ENCODE measurements around the gene NHEJ1. TPM values are rescaled to one million over a fixed set of nuclear protein-coding genes. Genes with fewer than 3 reads are reported as not detected.

The NHEJ1 gene
- total and polyA plus RNA-seq, 2 of the 13 experiments (the other 11 are each of a cell fraction or from before 2014, with no cell fraction given): 30.0 to 30.7 TPM

DNA sequence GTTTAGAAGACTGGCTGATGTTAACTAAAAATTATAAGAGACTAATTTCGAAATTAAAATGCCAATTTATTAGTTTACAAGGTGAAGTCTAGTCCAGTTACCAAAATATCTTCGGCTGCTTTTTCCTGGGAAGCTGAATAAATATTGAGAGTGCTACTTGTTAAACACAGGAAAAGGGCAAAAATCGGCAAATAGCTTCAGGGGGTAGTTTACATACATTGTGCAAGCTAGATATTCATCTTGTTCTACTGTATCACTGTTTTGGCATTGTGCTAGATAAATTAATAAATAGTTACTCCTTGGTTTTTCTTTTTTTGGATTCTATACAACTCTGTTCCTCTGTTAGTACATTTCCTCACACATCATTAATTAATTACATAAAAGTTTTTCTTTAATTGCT is 29.3 kb downstream of the NHEJ1 start (continued):
- TF ChIP-seq, protein P1, sequence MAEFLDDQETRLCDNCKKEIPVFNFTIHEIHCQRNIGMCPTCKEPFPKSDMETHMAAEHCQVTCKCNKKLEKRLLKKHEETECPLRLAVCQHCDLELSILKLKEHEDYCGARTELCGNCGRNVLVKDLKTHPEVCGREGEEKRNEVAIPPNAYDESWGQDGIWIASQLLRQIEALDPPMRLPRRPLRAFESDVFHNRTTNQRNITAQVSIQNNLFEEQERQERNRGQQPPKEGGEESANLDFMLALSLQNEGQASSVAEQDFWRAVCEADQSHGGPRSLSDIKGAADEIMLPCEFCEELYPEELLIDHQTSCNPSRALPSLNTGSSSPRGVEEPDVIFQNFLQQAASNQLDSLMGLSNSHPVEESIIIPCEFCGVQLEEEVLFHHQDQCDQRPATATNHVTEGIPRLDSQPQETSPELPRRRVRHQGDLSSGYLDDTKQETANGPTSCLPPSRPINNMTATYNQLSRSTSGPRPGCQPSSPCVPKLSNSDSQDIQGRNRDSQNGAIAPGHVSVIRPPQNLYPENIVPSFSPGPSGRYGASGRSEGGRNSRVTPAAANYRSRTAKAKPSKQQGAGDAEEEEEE (CRISPR knock-in tag; IDR thresholded peaks at IDR 0.05; ENCODE audit: borderline replicate concordance): no peak
- TF ChIP-seq, protein P2, sequence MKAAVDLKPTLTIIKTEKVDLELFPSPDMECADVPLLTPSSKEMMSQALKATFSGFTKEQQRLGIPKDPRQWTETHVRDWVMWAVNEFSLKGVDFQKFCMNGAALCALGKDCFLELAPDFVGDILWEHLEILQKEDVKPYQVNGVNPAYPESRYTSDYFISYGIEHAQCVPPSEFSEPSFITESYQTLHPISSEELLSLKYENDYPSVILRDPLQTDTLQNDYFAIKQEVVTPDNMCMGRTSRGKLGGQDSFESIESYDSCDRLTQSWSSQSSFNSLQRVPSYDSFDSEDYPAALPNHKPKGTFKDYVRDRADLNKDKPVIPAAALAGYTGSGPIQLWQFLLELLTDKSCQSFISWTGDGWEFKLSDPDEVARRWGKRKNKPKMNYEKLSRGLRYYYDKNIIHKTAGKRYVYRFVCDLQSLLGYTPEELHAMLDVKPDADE (CRISPR knock-in tag; IDR thresholded peaks at IDR 0.05): no peak
- TF ChIP-seq, protein P3, sequence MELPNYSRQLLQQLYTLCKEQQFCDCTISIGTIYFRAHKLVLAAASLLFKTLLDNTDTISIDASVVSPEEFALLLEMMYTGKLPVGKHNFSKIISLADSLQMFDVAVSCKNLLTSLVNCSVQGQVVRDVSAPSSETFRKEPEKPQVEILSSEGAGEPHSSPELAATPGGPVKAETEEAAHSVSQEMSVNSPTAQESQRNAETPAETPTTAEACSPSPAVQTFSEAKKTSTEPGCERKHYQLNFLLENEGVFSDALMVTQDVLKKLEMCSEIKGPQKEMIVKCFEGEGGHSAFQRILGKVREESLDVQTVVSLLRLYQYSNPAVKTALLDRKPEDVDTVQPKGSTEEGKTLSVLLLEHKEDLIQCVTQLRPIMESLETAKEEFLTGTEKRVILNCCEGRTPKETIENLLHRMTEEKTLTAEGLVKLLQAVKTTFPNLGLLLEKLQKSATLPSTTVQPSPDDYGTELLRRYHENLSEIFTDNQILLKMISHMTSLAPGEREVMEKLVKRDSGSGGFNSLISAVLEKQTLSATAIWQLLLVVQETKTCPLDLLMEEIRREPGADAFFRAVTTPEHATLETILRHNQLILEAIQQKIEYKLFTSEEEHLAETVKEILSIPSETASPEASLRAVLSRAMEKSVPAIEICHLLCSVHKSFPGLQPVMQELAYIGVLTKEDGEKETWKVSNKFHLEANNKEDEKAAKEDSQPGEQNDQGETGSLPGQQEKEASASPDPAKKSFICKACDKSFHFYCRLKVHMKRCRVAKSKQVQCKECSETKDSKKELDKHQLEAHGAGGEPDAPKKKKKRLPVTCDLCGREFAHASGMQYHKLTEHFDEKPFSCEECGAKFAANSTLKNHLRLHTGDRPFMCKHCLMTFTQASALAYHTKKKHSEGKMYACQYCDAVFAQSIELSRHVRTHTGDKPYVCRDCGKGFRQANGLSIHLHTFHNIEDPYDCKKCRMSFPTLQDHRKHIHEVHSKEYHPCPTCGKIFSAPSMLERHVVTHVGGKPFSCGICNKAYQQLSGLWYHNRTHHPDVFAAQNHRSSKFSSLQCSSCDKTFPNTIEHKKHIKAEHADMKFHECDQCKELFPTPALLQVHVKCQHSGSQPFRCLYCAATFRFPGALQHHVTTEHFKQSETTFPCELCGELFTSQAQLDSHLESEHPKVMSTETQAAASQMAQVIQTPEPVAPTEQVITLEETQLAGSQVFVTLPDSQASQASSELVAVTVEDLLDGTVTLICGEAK (IDR thresholded peaks at IDR 0.05): no peak
- TF ChIP-seq, protein P3 (CRISPR knock-in tag; IDR thresholded peaks at IDR 0.05): no peak
- no peak for TF ChIP-seq HNRNPLL (IDR thresholded peaks at IDR 0.05; ENCODE audit: low read depth, low read length, poor library complexity, severe bottlenecking)
- TF ChIP-seq FOXJ3 (CRISPR knock-in tag; IDR thresholded peaks at IDR 0.05; ENCODE audit: borderline replicate concordance): no peak
- no peak for TF ChIP-seq FOXP1 (IDR thresholded peaks at IDR 0.05)
- peak; percentile 42; the same call in 1 of the 2 replicates for TF ChIP-seq FOXP1 (CRISPR knock-in tag; IDR thresholded peaks at IDR 0.05)
- no peak for TF ChIP-seq ZFP62 (CRISPR knock-in tag; IDR thresholded peaks at IDR 0.05)
- no peak for TF ChIP-seq ZNF143 (CRISPR knock-in tag; IDR thresholded peaks at IDR 0.05)
- TF ChIP-seq, protein P4, sequence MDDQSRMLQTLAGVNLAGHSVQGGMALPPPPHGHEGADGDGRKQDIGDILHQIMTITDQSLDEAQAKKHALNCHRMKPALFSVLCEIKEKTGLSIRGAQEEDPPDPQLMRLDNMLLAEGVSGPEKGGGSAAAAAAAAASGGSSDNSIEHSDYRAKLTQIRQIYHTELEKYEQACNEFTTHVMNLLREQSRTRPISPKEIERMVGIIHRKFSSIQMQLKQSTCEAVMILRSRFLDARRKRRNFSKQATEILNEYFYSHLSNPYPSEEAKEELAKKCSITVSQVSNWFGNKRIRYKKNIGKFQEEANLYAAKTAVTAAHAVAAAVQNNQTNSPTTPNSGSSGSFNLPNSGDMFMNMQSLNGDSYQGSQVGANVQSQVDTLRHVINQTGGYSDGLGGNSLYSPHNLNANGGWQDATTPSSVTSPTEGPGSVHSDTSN (CRISPR knock-in tag; IDR thresholded peaks at IDR 0.05; ENCODE audit: borderline replicate concordance): no peak
- 0 out of 2 replicates have a peak, but pooled peaks have one; percentile 24 for TF ChIP-seq MIXL1 (CRISPR knock-in tag; IDR thresholded peaks at IDR 0.05)
- no peak for TF ChIP-seq ZNF629 (CRISPR knock-in tag; conservative IDR thresholded peaks at IDR 0.05)
- TF ChIP-seq ZIK1 (CRISPR knock-in tag; IDR thresholded peaks at IDR 0.05; ENCODE audit: borderline replicate concordance, low read depth): no peak
- no peak for TF ChIP-seq ZMYM4 (CRISPR knock-in tag; IDR thresholded peaks at IDR 0.05)

Measured in HepG2 (cell line).